GM13976 (cell line): Measurements from ENCODE around the gene ICAM5.

Experiments used
- DNase-seq: peaks from one replicate; pipeline ENCODE4 v3.0.0; 2012; ENCODE audit warnings: low spot score
- CTCF ChIP-seq: IDR thresholded peaks from 2 replicates; pipeline ENCODE4 v1.5.1; 2012; ENCODE audit warnings: borderline replicate concordance, mild to moderate bottlenecking; ENCODE audit not compliant: insufficient read depth; ENCODE audit errors: extremely low read depth, missing control alignments, control extremely low read depth
- in situ Hi-C: fragments of 300-500 bp; cut with MboI; formaldehyde crosslinking; loops from one replicate; pipeline ENCODE4 v1.12.0; 2022; ENCODE audit warnings: low sequenced_read_pairs, mixed read lengths, inconsistent platforms; ENCODE audit not compliant: unreplicated experiment

The ICAM5 gene

DNA sequence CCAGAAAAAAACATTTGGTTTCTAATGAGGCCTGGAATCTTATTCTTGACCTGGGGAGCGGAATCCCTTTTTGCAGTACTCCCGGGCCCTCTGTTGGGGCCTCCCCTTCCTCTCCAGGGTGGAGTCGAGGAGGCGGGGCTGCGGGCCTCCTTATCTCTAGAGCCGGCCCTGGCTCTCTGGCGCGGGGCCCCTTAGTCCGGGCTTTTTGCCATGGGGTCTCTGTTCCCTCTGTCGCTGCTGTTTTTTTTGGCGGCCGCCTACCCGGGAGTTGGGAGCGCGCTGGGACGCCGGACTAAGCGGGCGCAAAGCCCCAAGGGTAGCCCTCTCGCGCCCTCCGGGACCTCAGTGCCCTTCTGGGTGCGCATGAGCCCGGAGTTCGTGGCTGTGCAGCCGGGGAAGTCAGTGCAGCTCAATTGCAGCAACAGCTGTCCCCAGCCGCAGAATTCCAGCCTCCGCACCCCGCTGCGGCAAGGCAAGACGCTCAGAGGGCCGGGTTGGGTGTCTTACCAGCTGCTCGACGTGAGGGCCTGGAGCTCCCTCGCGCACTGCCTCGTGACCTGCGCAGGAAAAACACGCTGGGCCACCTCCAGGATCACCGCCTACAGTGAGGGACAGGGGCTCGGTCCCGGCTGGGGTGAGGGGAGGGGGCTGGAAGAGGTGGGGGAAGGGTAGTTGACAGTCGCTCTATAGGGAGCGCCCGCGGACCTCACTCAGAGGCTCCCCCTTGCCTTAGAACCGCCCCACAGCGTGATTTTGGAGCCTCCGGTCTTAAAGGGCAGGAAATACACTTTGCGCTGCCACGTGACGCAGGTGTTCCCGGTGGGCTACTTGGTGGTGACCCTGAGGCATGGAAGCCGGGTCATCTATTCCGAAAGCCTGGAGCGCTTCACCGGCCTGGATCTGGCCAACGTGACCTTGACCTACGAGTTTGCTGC is 2.7 kb upstream of the ICAM5 start, which contains the start of gene ICAM4:
TSS of gene ICAM4 (plus strand) at position 153 of the 935 bp plus-strand sequence. CDS start at position 211, 58 bp downstream.
- peak; percentile 71 for DNase-seq
- no peak for TF ChIP-seq CTCF
- in situ Hi-C loops, result no loop called here

GRCh38 chr19:10288662-10289166 is 1.0 kb upstream of the ICAM5 start:
- in situ Hi-C loops, result no loop called here
- DNase-seq, result peak; percentile 80
- no peak for TF ChIP-seq CTCF

GRCh38 chr19:10289167-10289835 is 451 bp upstream of the ICAM5 start:
- peak; percentile 72 for DNase-seq
- in situ Hi-C loops, result no loop called here
- no peak for TF ChIP-seq CTCF

DNA sequence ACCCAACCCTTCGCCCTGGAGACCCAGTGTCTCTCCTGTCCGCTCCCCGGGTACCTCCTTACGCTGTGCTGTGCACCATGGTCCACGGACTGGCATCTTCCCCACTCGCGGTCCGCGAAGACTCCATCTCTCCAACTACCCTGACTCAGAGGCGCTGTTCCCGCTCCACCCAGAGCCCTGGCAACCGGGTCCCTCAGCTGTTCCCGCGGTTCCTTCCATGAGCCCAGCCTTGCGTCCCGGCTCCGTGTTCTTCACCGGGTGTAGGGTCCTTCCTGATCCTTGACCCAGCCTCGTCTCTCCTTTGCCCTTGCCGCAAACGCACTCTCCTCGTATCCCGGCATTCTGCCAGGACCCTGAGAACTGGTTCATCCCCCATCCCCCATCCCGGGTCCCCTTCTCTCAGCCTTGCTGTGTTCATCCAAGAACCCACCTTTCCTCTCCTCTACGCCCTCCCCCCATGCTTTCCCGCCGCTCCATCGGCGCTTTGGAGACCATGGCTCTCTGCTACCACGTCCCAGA is 664 bp downstream of the ICAM5 start:
- DNase-seq, result no peak

GRCh38 chr19:10290876-10291553 is 1.3 kb downstream of the ICAM5 start:
- DNase-seq, result peak; percentile 74
- no peak for TF ChIP-seq CTCF
- in situ Hi-C loops, result no loop called here

More for the DNA sequence above, 664 bp downstream of the ICAM5 start:
- in situ Hi-C loops, result no loop called here
- no peak for TF ChIP-seq CTCF

DNA sequence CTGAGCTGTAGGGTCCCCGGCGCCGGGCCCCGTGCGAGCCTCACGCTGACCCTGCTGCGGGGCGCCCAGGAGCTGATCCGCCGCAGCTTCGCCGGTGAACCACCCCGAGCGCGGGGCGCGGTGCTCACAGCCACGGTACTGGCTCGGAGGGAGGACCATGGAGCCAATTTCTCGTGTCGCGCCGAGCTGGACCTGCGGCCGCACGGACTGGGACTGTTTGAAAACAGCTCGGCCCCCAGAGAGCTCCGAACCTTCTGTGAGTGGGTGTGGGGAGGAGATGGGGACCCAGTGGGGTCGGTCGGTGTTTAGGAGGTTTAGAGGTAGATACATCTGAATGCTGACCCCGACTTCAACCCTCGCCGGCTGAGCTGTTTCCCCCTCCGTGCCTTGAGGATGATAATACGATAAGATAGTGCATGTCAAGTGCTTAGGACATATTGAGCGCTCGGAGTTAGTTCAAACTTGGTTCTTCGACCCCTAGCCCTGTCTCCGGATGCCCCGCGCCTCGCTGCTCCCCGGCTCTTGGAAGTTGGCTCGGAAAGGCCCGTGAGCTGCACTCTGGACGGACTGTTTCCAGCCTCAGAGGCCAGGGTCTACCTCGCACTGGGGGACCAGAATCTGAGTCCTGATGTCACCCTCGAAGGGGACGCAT is 1.9 kb downstream of the ICAM5 start:
- in situ Hi-C loops, result no loop called here
- no peak for TF ChIP-seq CTCF
- no peak for DNase-seq
